ENCODE measurements around the gene CNTN1. TPM values are rescaled to one million over a fixed set of nuclear protein-coding genes. Genes with fewer than 3 reads are reported as not detected.

CNTN1 gene
- total and polyA plus RNA-seq, 2 of the 8 experiments (the other 6 are each of a cell fraction or from before 2014, with no cell fraction given) = 7.2 to 21.8 TPM

GRCh38 chr12:40820794-40821484 lies 128.7 kb downstream of the CNTN1 start (continued):
- TF ChIP-seq KDM1A (IDR thresholded peaks at IDR 0.05; ENCODE audit: borderline replicate concordance, low read length) = no peak
- no peak for TF ChIP-seq JUN (IDR thresholded peaks at IDR 0.05; ENCODE audit: low read depth, low read length)
- TF ChIP-seq EZH2 (IDR thresholded peaks at IDR 0.05; ENCODE audit: low read depth, low read length, severe bottlenecking) = no peak
- no peak for TF ChIP-seq CHD2 (IDR thresholded peaks at IDR 0.05; ENCODE audit: low read length)
- no peak for TF ChIP-seq MAX (IDR thresholded peaks at IDR 0.05)
- no peak for TF ChIP-seq SIRT6 (IDR thresholded peaks at IDR 0.05; ENCODE audit: low read length)

Data from H1 (cell line).